CD4-positive, alpha-beta memory T cell (primary cell): Measurements from ENCODE around the gene PLCB1. TPM values are rescaled to one million over a fixed set of nuclear protein-coding genes. Genes with fewer than 3 reads are reported as not detected.
A peak's percentile ranks its signal among the peaks of the same experiment; 100 is the strongest.

Experiments
- CTCF ChIA-PET: fragments of 350-600 bp; sonication (Branson Sonifier 250); formaldehyde crosslinking; loops from one replicate; lab custom pipeline; 2021; ENCODE audit warnings: inconsistent platforms; ENCODE audit not compliant: partially characterized antibody; lab: Charles Lee
- POLR2A ChIA-PET: fragments of 350-600 bp; sonication (Branson Sonifier 250); formaldehyde crosslinking; loops from one replicate; lab custom pipeline; 2021; ENCODE audit not compliant: partially characterized antibody; lab: Charles Lee
- DNase-seq, 5 donors: peaks; one replicate each; pipeline versions ENCODE4 v3.0.0 to v3.0.0-alpha.2; 2020 to 2022; ENCODE audit warnings: mixed read lengths in 1 of 5
- H3K27ac ChIP-seq: one replicate; pipeline ENCODE4 v1.7.0; 2013; ENCODE audit warnings: low read depth, low read length
- H3K27me3 ChIP-seq: 2 replicates; pipeline ENCODE4 v1.7.0; 2013; ENCODE audit warnings: mild to moderate bottlenecking, low read length, moderate library complexity; ENCODE audit not compliant: insufficient read depth
- H3K36me3 ChIP-seq: 2 replicates; pipeline ENCODE4 v1.7.0; 2013; ENCODE audit warnings: mild to moderate bottlenecking, low read length, moderate library complexity; ENCODE audit not compliant: insufficient read depth
- H3K4me1 ChIP-seq: 2 replicates; pipeline ENCODE4 v1.7.0; 2013; ENCODE audit warnings: mild to moderate bottlenecking, low read length, moderate library complexity; ENCODE audit not compliant: insufficient read depth
- H3K4me3 ChIP-seq, 2 donors: one replicate each; pipeline ENCODE4 v1.7.0; 2013; ENCODE audit warnings: low read length in 2 of 2, mild to moderate bottlenecking in 1 of 2
- H3K9me3 ChIP-seq, 2 donors: one replicate each; pipeline ENCODE4 v1.7.0; 2013; ENCODE audit warnings: low read length in 2 of 2, control low read depth in 1 of 2; ENCODE audit not compliant: control insufficient read depth in 1 of 2
- H3K27ac Mint-ChIP-seq, 7 donors: one replicate each; pipeline ENCODE4 v1.8.0; 2020 to 2021; ENCODE audit warnings: mixed read lengths in 7 of 7, mild to moderate bottlenecking in 6 of 7, inconsistent platforms in 3 of 7, moderate library complexity in 3 of 7
- H3K27me3 Mint-ChIP-seq, 2 donors: one replicate each; pipeline ENCODE4 v1.8.0; 2020 to 2021; ENCODE audit warnings: mixed read lengths in 2 of 2
- H3K36me3 Mint-ChIP-seq, 2 donors: one replicate each; pipeline ENCODE4 v1.8.0; 2020 to 2021; ENCODE audit warnings: mixed read lengths in 2 of 2, inconsistent platforms in 1 of 2, mild to moderate bottlenecking in 1 of 2
- H3K4me1 Mint-ChIP-seq, 4 donors: one replicate each; pipeline ENCODE4 v1.8.0; 2020 to 2021; ENCODE audit warnings: mixed read lengths in 4 of 4, mild to moderate bottlenecking in 1 of 4
- H3K4me3 Mint-ChIP-seq, 8 donors: one replicate each; pipeline ENCODE4 v1.8.0; 2020 to 2021; ENCODE audit warnings: mixed read lengths in 8 of 8, mild to moderate bottlenecking in 7 of 8, moderate library complexity in 6 of 8, inconsistent platforms in 3 of 8
- H3K9me3 Mint-ChIP-seq, 8 donors: one replicate each; pipeline ENCODE4 v1.8.0; 2020 to 2021; ENCODE audit warnings: mixed read lengths in 8 of 8, mild to moderate bottlenecking in 5 of 8, inconsistent platforms in 3 of 8, moderate library complexity in 1 of 8
- intact Hi-C: fragments of 100-400 bp; cut with micrococcal nuclease; formaldehyde crosslinking; loops from one replicate; pipeline ENCODE4 v1.15.1; 2023
- polyA plus RNA-seq, 2 donors: library from polyadenylated mRNA; unstranded; fragments of 300-500 nt; fragmentation: Illumina TruSeq; gene quantifications; one replicate each; pipeline ENCODE4 v1.2.3, GENCODE V29; 2021
- total RNA-seq, 2 experiments: library from RNA; stranded (reverse); gene quantifications; one replicate each; pipeline ENCODE4 v1.2.3, GENCODE V29; 2021

PLCB1 gene
- total and polyA plus RNA-seq, 4 experiments from 2014 or later: 5.5 to 9.6 (median 8.2) TPM

GRCh38 chr20:8476021-8476420 lies 344.0 kb downstream of the PLCB1 start:
- Mint-ChIP-seq H3K36me3 (peaks cover 0 to 3% of the 10 kb centered on the region in 2 donors), H3K27ac (no peak overlapping the region), H3K4me1 (peaks cover 0 to 2% (median 0%) of the 10 kb centered on the region in 4 donors), H3K9me3 (peaks cover 0 to 2% (median 0%) of the 10 kb centered on the region in 8 donors), H3K27me3 (no peaks in the 10 kb centered on the region), H3K4me3 (no peak overlapping the region)
- intact Hi-C loops: no loop called here
- no peaks in the 10 kb centered on the region for H3K36me3 ChIP-seq
- no peak overlapping the region for H3K4me3 ChIP-seq
- no peaks in the 10 kb centered on the region for H3K9me3 ChIP-seq
- POLR2A ChIA-PET: no interaction called here
- CTCF ChIA-PET: no interaction called here
- H3K27ac ChIP-seq: no peak overlapping the region
- no peak for DNase-seq
- no peaks in the 10 kb centered on the region for H3K4me1 ChIP-seq
- H3K27me3 ChIP-seq: no peaks in the 10 kb centered on the region

- no peak for DNase-seq
- CTCF ChIA-PET: interaction anchor here (0.9 kb wide), 1 partner anchor 37 kb away, joined by 3 read pairs; no protein-coding TSS in a partner anchor
- no peaks in the 10 kb centered on the region for H3K9me3 ChIP-seq
- Mint-ChIP-seq H3K9me3 (peaks cover 0 to 3% (median 0%) of the 10 kb centered on the region in 8 donors), H3K36me3 (no peaks in the 10 kb centered on the region), H3K27ac (no peak overlapping the region), H3K4me1 (peaks cover 0 to 2% (median 0%) of the 10 kb centered on the region in 4 donors), H3K4me3 (no peak overlapping the region), H3K27me3 (no peaks in the 10 kb centered on the region)
- H3K27ac ChIP-seq: no peak overlapping the region
- no peaks in the 10 kb centered on the region for H3K36me3 ChIP-seq
- intact Hi-C loops: no loop called here
- POLR2A ChIA-PET: no interaction called here
- H3K27me3 ChIP-seq: no peaks in the 10 kb centered on the region
- no peak overlapping the region for H3K4me3 ChIP-seq
- H3K4me1 ChIP-seq: no peaks in the 10 kb centered on the region
Measured at GRCh38 chr20:8480597-8480996, 348.5 kb downstream of the PLCB1 start.

- no peak overlapping the region for H3K27ac Mint-ChIP-seq
- intact Hi-C loops: no loop called here
- Histone ChIP-seq H3K36me3 (no peaks in the 10 kb centered on the region), H3K4me3 (no peak overlapping the region), H3K27me3 (no peaks in the 10 kb centered on the region), H3K4me1 (no peaks in the 10 kb centered on the region), H3K27ac (no peak overlapping the region), H3K9me3 (no peaks in the 10 kb centered on the region)
- H3K27me3 Mint-ChIP-seq: no peaks in the 10 kb centered on the region
- POLR2A ChIA-PET: interaction anchor here (0.7 kb wide), 1 partner anchor 100 kb away, joined by 3 read pairs; no protein-coding TSS in a partner anchor
- DNase-seq: no peak
- CTCF ChIA-PET: no interaction called here
- H3K9me3 Mint-ChIP-seq: peaks cover 0 to 4% (median 0%) of the 10 kb centered on the region in 8 donors
- H3K36me3 Mint-ChIP-seq: no peaks in the 10 kb centered on the region
- no peaks in the 10 kb centered on the region for H3K4me1 Mint-ChIP-seq
- H3K4me3 Mint-ChIP-seq: no peak overlapping the region
Measured at GRCh38 chr20:8487696-8488095, 355.6 kb downstream of the PLCB1 start.

GRCh38 chr20:8489094-8489883 lies 357.2 kb downstream of the PLCB1 start:
- H3K27me3 Mint-ChIP-seq: no peaks in the 10 kb centered on the region
- CTCF ChIA-PET: no interaction called here
- no peak overlapping the region for H3K27ac ChIP-seq

GRCh38 chr20:8490076-8490830 lies 358.2 kb downstream of the PLCB1 start:
- ChIA-PET POLR2A (no interaction called here), CTCF (no interaction called here)
- DNase-seq: no peak
- Mint-ChIP-seq H3K9me3 (peaks cover 0 to 2% (median 0%) of the 10 kb centered on the region in 8 donors), H3K27ac (no peak overlapping the region), H3K4me1 (peaks cover 0 to 4% (median 0%) of the 10 kb centered on the region in 4 donors), H3K27me3 (no peaks in the 10 kb centered on the region), H3K4me3 (no peak overlapping the region), H3K36me3 (no peaks in the 10 kb centered on the region)
- Histone ChIP-seq H3K4me1 (no peaks in the 10 kb centered on the region), H3K27ac (no peak overlapping the region), H3K27me3 (no peaks in the 10 kb centered on the region), H3K9me3 (no peaks in the 10 kb centered on the region), H3K36me3 (no peaks in the 10 kb centered on the region), H3K4me3 (no peak overlapping the region)
- intact Hi-C loops: no loop called here

More at GRCh38 chr20:8489094-8489883, 357.2 kb downstream of the PLCB1 start:
- POLR2A ChIA-PET: no interaction called here
- Mint-ChIP-seq H3K27ac (peak overlapping the region in 1 of 7 donors; percentile 5), H3K4me3 (no peak overlapping the region), H3K4me1 (no peaks in the 10 kb centered on the region), H3K36me3 (no peaks in the 10 kb centered on the region), H3K9me3 (peaks cover 0 to 4% (median 0%) of the 10 kb centered on the region in 8 donors)
- no peak for DNase-seq
- Histone ChIP-seq H3K4me1 (no peaks in the 10 kb centered on the region), H3K9me3 (no peaks in the 10 kb centered on the region), H3K27me3 (no peaks in the 10 kb centered on the region), H3K4me3 (no peak overlapping the region), H3K36me3 (no peaks in the 10 kb centered on the region)
- intact Hi-C loops: no loop called here

GRCh38 chr20:8492173-8492572 lies 360.1 kb downstream of the PLCB1 start:
- Mint-ChIP-seq H3K27ac (no peak overlapping the region), H3K27me3 (no peaks in the 10 kb centered on the region), H3K9me3 (no peaks in the 10 kb centered on the region), H3K36me3 (no peaks in the 10 kb centered on the region), H3K4me3 (no peak overlapping the region), H3K4me1 (peaks cover 0 to 4% (median 0%) of the 10 kb centered on the region in 4 donors)
- Histone ChIP-seq H3K27ac (no peak overlapping the region), H3K9me3 (no peaks in the 10 kb centered on the region), H3K4me3 (no peak overlapping the region), H3K36me3 (no peaks in the 10 kb centered on the region), H3K4me1 (no peaks in the 10 kb centered on the region), H3K27me3 (no peaks in the 10 kb centered on the region)
- DNase-seq: no peak
- ChIA-PET POLR2A (no interaction called here), CTCF (no interaction called here)
- intact Hi-C loops: no loop called here

- H3K4me3 Mint-ChIP-seq: no peak overlapping the region
- POLR2A ChIA-PET: no interaction called here
- H3K4me1 Mint-ChIP-seq: peaks cover 0 to 4% (median 0%) of the 10 kb centered on the region in 4 donors
- intact Hi-C loops: no loop called here
- H3K9me3 Mint-ChIP-seq: peaks cover 0 to 2% (median 0%) of the 10 kb centered on the region in 8 donors
- no peaks in the 10 kb centered on the region for H3K27me3 Mint-ChIP-seq
- H3K27ac Mint-ChIP-seq: no peak overlapping the region
- Histone ChIP-seq H3K27me3 (no peaks in the 10 kb centered on the region), H3K4me1 (no peaks in the 10 kb centered on the region), H3K4me3 (no peak overlapping the region), H3K27ac (no peak overlapping the region), H3K36me3 (no peaks in the 10 kb centered on the region), H3K9me3 (no peaks in the 10 kb centered on the region)
- no peaks in the 10 kb centered on the region for H3K36me3 Mint-ChIP-seq
- no peak for DNase-seq
- CTCF ChIA-PET: no interaction called here
Measured at GRCh38 chr20:8498571-8498970, 366.5 kb downstream of the PLCB1 start.
